Measurements from ENCODE around the gene FANCG.

FANCG gene

GRCh38 chr9:35079426-35080341 is at the start of gene FANCG:
TSS of gene FANCG (minus strand) at chr9:35079942. CDS start at chr9:35079524, 418 bp downstream.
- peak; percentile 86 to 89 for DNase-seq

- peak; percentile 78 to 87 for DNase-seq
These were observed 37.3 kb upstream of the FANCG start for GRCh38 chr9:35116898-35117551.

- no peak for DNase-seq
These were observed 36.8 kb upstream of the FANCG start for GRCh38 chr9:35116539-35116897.

GRCh38 chr9:35115680-35116538 is 36.2 kb upstream of the FANCG start, which contains the start of gene ATOSB:
TSS of gene ATOSB (minus strand) at chr9:35115862. CDS start at chr9:35108274, 7,588 bp downstream.
- DNase-seq = peak; percentile 95

GRCh38 chr9:35114840-35115628 is 35.3 kb upstream of the FANCG start:
- peak; percentile 35 to 51 for DNase-seq

GRCh38 chr9:35114113-35114839 is 34.5 kb upstream of the FANCG start:
- peak; percentile 74 to 80 for DNase-seq

GRCh38 chr9:35112257-35113020 is 32.7 kb upstream of the FANCG start:
- DNase-seq = peak in 1 of 2 experiments; percentile 22

GRCh38 chr9:35111001-35111933 is 31.5 kb upstream of the FANCG start:
- DNase-seq = peak; percentile 97

GRCh38 chr9:35110327-35110761 is 30.6 kb upstream of the FANCG start:
- no peak for DNase-seq

GRCh38 chr9:35108946-35109575 is 29.3 kb upstream of the FANCG start:
- DNase-seq = no peak

GRCh38 chr9:35108461-35108860 is 28.7 kb upstream of the FANCG start:
- DNase-seq = no peak

GRCh38 chr9:35107297-35108290 is 27.9 kb upstream of the FANCG start:
- DNase-seq = no peak

- no peak for DNase-seq
These were observed 26.6 kb upstream of the FANCG start for GRCh38 chr9:35106343-35106730.

- DNase-seq = no peak
These were observed 26.0 kb upstream of the FANCG start for GRCh38 chr9:35105571-35106342.

GRCh38 chr9:35105126-35105525 is 25.4 kb upstream of the FANCG start:
- DNase-seq = no peak

- no peak for DNase-seq
These were observed 24.8 kb upstream of the FANCG start for GRCh38 chr9:35104586-35104985.
